WI38 (cell line): ENCODE data around the gene KCNK13.
"Not testable (repeated sequence)": the region's sequence is repeated elsewhere in the genome, so short reads cannot be mapped to it uniquely, and the experiment has no call there.

Experiments
- H3K4me3 ChIP-seq: 2 replicates; pipeline ENCODE4 v1.5.1; 2011; ENCODE audit warnings: low read depth, mild to moderate bottlenecking, control low read depth, low read length
- TF ChIP-seq, protein P1 (sequence below): IDR thresholded peaks from 2 replicates; pipeline ENCODE4 v1.5.1; 2012; ENCODE audit warnings: low read depth, mild to moderate bottlenecking, control low read depth, low read length

The KCNK13 gene

DNA sequence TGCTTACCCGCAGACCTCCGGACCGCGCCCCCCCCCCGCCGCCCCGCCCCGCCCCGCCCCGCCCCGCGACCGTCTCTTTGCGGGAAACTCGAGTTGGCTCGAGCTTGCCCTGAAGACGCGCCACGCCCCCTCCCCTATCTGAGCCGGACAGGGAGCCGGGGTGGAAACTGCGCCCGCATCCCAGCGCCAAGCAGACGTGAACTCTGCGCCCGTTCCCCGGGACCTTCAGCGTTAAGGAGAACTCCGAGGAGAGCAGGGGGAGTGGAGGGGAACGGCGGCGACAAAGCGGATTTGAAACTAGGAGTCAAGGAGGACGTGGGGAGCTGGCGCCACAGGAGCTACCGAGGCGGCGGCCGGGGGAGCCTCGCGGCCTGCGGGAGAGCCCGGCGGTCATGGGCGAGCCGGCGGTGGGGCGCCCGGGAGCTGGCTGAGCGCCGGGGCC, at the start of gene KCNK13:
TSS of gene KCNK13 (plus strand) at position 310 of the 442 bp plus-strand sequence. CDS start 212 bp downstream, outside the sequence.
- TF ChIP-seq, protein P1, sequence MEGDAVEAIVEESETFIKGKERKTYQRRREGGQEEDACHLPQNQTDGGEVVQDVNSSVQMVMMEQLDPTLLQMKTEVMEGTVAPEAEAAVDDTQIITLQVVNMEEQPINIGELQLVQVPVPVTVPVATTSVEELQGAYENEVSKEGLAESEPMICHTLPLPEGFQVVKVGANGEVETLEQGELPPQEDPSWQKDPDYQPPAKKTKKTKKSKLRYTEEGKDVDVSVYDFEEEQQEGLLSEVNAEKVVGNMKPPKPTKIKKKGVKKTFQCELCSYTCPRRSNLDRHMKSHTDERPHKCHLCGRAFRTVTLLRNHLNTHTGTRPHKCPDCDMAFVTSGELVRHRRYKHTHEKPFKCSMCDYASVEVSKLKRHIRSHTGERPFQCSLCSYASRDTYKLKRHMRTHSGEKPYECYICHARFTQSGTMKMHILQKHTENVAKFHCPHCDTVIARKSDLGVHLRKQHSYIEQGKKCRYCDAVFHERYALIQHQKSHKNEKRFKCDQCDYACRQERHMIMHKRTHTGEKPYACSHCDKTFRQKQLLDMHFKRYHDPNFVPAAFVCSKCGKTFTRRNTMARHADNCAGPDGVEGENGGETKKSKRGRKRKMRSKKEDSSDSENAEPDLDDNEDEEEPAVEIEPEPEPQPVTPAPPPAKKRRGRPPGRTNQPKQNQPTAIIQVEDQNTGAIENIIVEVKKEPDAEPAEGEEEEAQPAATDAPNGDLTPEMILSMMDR, result no peak
- H3K4me3 ChIP-seq, result peak within 1 kb of the TSS; percentile 53

DNA sequence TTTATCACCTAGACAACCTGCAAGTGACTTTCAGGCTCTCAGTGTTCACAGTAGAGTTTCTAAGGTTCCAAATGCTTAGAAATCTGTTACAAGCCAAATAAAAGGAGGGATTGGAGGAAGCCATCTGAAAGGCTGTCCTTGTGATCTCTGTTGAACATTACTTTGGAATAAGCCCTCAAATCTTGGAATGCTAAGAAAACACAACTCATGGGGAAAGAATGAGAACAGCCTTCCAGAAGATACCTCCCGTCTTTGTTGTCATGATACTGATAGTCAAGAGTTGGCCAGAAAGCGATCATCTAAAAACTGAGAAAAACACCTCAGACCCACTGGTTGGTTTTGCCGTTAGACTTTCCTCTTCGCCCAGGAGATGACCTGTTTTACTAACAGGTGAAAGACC, 44.4 kb upstream of the KCNK13 start:
- TF ChIP-seq, protein P1, result no peak
- H3K4me3 ChIP-seq, result no peak overlapping the region

DNA sequence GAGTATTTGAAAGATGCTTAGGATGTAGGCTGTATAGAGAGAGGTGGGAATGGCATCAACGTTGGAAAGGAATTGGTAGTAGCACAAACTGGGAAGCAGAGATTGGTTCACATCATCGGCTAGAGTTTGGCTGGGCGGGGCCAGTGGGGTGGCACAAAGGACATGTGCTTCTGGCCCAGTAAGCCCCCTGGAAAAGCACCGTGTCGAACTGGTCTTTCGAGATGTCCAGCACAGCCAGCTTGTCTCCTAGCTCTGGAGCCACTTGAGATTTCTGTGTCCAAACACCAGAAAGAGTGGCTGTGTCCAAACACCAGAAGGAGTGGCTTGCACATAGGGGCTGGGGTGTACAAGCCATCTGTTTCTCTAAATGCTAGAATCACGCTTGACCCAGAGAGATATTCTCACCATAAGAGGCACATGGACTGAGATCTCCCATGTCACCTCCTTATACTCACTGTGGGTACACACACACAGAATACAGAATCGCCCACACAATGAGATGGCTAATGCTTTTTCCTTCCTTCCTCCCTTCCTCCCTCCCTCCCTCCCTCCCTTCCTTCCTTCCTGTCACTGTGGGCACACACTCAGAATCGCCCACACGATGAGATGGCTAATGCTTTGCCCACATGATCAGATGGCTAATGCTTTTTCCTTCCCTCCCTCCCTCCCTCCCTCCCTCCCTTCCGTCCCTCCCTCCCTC, 41.8 kb upstream of the KCNK13 start:
- TF ChIP-seq, protein P1, result no peak
- no peak overlapping the region for H3K4me3 ChIP-seq

DNA sequence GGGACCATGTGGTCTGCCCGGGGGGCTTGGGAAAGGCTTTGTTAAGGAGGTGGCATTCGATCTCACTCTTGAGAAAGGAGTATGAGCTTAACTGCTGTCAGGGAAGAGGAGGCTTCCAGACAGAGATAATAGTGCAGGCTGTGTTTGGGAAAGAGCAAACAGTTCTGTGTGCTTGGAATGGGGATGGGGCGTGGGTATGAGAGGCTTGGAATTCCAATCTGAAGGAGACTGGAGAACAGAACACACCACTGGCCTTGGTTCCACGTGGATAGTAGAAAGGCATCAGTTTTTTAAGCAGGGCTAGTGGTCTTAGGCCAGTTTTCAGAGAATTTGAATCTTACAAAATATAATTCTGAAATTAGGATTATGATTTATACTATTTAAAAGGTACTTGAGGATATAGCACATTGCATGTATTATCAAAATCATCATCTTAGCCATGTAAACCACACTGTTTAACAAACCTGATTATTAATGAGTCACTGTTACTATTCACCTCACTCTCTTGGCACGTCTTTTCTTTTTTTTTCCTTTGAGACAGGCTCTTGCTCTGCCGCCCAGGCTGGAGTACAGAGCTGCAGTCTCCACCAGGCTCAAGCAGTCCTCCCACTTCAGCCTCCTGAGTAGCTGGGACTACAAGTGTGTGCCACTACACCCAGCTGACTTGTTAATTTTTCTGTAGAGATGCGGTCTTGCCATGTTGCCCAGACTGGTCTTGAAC, 38.5 kb upstream of the KCNK13 start:
- TF ChIP-seq, protein P1, result no peak

DNA sequence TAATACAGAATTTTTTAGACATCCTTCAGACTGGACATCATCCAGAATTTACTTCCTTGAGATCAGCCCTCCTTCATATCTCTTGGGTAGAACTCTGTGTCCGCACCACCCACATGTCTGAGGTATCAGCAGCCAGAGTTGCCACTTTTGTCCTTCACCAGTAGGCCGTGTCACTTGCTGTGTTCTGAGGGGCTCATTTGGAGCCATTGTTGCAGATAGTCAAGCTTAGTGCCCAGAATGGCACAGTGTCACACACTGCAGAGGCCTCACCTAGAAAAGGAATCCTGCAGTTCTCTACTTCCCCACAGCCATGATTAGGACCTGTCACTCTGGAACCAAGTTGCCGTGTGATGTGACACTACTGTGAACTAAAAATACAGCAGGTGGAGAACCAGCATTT, 36.9 kb upstream of the KCNK13 start:
- no peak overlapping the region for H3K4me3 ChIP-seq
- TF ChIP-seq, protein P1, result no peak

More for the DNA sequence above, 38.5 kb upstream of the KCNK13 start:
- no peak overlapping the region for H3K4me3 ChIP-seq

DNA sequence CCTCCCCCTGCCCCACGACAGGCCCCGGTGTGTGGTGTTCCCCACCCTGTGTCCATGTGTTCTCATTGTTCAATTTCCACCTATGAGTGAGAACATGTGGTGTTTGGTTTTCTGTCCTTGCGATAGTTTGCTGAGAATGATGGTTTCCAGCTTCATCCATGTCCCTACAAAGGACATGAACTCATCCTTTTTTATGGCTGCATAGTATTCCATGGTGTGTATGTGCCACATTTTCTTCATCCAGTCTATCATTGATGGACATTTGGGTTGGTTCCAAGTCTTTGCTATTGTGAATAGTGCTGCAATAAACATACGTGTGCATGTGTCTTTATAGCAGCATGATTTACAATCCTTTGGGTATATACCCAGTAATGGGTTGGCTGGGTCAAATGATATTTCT, 35.2 kb upstream of the KCNK13 start:
- not testable (repeated sequence) for H3K4me3 ChIP-seq

DNA sequence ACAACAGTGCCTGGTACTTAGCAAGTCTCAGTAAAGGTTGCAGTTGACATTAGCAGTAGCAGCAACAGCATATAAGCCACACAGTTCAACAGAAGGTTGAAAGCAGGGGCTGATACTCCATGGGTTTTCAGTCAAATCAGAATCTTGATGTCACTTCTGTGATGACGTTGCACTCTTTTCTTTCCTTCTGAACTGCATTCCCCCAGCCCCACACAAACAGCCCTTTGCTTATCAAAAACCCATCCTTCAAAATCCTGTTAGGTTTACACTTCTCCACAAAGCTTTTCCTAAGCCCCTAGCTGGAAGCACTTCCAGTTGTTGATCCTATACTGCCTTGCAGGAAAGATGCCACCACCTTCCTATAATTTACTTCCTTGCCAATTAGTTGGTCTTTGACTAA, 34.0 kb upstream of the KCNK13 start:
- H3K4me3 ChIP-seq, result no peak overlapping the region
- TF ChIP-seq, protein P1, result no peak
